Measurements from ENCODE around the gene SUPT7L.
"Not testable (repeated sequence)": the region's sequence is repeated elsewhere in the genome, so short reads cannot be mapped to it uniquely, and the experiment has no call there.

The SUPT7L gene

GRCh38 chr2:27663285-27664153 is at the start of gene SUPT7L, which contains the start of gene SLC4A1AP:
SUPT7L (minus strand) TSS chr2:27663614; CDS start chr2:27662192, 1,422 bp downstream.
SLC4A1AP (plus strand) TSS chr2:27663889; CDS start chr2:27663915, 26 bp downstream.
- peak; percentile 85 for DNase-seq

DNA sequence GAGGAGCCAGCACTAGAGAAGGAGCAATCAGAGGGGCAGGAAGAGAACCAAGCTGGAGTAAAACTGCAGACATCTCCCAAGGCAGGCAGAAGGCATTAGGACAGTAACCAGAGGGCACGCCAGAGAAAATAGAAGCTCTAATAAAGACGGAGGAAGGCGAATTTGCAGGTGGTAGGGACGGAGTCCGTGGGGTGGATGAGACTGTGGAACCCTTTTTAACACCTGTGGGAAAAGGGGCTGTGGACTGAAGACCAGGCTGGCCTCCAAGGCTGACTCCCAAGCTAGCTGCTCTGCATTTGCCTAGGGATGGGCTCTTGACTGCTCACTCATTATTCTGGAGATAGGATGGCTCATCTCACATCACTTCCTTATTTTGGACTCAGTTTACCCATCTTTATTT is 49.8 kb upstream of the SUPT7L start:
- DNase-seq: no peak

GRCh38 chr2:27712522-27712921 is 49.1 kb upstream of the SUPT7L start:
- no peak for DNase-seq

- DNase-seq: no peak
Observed at GRCh38 chr2:27711804-27712203, 48.4 kb upstream of the SUPT7L start.

DNA sequence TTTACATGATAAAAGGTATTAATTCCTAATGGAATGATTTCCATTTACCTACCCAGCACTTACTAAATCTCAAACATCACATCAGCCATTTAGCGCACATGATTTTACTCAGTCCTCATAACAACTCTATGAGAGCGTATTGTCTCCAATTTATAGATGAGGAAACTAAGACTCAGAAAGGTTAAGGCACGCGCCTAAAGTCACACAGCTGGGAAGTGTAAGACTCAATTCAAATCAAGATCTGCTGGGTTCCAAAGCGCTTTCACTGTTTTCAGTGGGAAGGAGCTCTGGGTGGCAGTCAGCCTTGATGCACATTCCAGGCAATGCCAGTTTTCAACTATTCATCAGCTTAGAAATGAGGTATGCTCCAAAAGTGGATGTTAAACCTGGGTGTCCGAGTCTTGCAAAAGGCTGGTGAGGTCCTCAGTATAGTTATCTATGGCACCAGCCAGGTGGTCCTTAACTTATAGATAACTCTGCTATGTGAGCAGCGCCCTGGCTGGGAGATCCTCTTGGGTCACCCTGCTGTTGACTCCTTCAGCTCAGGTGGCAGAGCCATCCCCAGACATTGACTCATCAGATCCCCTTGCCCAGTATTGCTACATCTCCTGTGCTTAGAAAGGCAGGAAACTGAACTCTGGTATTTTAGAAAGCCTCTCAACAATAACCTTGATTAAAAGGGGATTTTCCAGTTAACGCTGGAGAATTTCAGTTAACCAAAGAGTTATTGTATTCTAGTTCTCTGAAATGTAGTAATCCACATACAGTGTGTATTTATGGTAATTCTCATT is 47.4 kb upstream of the SUPT7L start:
- DNase-seq: no peak

DNA sequence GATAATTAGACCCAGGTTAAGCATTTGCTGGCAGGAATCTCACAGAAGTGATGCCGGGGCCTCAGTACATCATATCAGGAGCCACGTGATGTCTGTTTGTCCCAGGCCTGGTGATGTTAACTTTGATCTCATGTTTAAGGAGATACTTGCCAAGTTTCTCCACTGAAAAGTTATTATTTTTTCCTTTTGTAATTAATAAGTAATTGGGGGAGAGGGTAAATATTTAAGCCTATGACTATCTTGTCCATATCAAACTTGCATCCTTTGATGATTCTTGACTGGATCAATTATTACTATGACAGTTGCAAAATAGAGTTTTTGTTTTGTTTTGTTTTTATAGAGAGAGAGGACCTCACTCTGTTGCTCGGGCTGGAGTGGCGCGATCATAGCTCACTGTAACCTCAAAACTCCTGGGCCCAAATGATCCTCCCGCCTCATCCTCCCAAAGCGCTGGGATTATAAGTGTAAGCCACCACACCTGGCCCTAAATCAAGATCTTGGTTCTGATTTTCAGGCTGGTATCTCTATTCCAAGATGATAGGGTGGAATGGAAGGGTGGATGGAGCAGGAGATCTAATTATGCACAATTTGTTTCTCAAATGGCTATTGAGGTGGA is 46.7 kb upstream of the SUPT7L start:
- DNase-seq: no peak

- no peak for DNase-seq
Observed at GRCh38 chr2:27709326-27709725, 45.9 kb upstream of the SUPT7L start.

- no peak for DNase-seq
Observed at GRCh38 chr2:27708666-27709065, 45.3 kb upstream of the SUPT7L start.

GRCh38 chr2:27708257-27708654 is 44.8 kb upstream of the SUPT7L start:
- DNase-seq: no peak

DNA sequence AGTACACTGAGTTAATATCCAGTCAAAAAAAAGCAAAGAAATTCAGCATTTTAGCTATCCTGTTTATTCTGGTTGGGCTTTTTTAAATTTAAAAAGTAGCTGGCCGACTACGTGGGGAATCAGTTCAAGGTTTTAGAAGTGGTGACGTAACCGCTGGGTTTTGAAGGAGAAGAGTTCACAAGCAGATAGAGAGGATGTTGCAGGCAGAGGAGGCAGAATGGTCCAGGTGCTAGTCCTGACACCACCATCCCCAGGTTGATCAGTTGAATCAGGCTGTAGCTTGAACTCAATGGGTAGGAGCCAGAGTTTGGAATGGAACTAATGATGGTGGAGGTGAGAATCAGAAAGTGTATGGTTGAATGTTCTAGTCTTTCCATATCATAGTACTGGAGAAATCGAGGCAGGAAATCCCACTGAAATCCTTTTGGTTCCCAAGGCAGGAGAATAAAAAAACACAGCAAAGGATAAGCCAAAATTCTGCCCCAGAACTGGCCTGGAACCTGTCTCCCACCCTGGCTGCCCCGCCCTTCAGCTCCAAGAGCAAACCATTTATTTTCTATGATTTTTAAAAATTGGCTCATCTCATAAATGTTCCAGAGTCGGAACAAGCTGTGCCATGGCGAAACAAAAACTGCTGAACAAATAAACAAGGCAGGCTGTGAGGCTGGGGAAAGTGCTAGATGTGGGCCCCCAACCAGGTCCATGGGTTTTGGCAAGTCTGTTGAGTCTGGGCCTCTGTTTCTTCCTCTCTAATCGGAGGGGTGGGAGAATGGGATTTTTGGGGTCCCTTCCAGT is 44.2 kb upstream of the SUPT7L start:
- DNase-seq: no peak

DNA sequence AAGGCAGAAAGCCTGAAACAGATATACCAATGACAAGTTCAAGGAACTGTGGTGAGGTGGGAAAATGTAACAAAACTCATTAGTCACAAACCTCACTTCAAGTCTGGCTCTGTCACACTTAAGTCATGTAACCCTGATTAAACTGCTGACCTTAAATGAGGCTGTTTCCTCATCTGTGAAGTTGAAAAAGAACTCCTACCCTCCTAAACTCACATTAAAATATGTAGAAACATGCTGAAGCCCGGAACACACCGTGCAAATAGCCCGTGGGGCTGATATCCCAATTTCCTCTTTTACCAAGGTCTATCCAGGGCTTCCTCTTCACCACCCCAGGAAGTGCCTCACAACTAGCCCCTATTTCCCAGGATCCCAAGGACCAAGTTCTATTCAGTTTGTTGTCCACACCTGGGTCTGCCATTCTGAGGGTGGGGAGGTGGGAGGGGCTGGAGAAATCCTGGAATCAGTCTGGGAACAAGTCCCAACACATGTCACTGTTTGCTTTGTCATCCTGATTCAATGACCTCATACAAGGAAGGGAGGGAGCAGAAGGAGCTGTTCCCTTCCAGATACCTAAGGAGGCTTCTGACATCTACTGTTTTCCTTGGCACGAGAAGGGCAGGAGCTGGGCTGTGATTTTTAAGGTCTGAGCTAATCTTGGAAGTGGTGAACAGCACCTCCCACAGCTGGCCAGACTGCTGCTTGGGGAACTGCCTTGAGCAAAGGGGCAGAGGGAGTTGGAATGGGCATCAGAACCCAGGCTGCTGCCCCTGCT is 42.6 kb upstream of the SUPT7L start:
- DNase-seq: peak; percentile 82

GRCh38 chr2:27704342-27704876 is 41.0 kb upstream of the SUPT7L start:
- DNase-seq: no peak

GRCh38 chr2:27703638-27704341 is 40.4 kb upstream of the SUPT7L start:
- peak; percentile 83 for DNase-seq

- no peak for DNase-seq
Observed at GRCh38 chr2:27702302-27702701, 38.9 kb upstream of the SUPT7L start.

GRCh38 chr2:27701676-27702075 is 38.3 kb upstream of the SUPT7L start:
- peak; percentile 57 for DNase-seq

DNA sequence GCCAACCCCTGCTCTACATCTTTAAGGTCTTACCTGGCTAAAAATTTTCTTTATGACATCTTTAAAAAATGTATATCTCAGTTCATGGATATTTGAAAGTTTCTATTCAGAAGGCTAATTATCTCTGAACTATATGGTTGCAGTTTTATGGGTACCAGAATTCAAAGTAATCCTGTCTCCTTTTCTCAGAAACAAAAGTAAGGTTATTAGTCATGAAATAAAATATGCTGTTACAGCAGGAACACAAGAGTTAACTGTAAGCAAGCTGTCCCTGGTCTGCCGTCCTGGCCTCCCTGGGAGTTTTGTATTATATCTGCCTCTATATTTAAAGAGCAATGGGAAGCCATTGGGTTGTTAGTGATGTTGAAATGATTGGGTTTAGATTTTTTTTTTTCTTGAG is 34.2 kb upstream of the SUPT7L start:
- DNase-seq: no peak

DNA sequence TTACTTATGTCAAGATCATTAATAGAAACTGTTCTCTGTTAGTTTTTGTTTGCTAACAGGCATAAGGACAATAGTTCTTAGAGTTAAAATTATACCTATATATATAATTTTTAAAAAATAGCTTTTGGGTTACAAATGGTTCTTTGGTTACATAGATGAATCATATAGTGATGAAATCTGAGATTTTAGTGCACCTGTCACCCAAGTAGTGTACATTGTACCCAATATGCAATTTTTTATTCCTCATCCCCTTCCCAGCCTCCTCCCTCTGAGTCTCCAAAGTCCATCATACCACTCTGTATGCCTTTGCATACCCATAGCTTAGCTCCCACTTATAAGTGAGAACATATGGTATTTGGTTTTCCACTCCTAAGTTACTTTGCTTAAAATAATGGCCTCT is 26.6 kb upstream of the SUPT7L start:
- DNase-seq: peak; percentile 61

DNA sequence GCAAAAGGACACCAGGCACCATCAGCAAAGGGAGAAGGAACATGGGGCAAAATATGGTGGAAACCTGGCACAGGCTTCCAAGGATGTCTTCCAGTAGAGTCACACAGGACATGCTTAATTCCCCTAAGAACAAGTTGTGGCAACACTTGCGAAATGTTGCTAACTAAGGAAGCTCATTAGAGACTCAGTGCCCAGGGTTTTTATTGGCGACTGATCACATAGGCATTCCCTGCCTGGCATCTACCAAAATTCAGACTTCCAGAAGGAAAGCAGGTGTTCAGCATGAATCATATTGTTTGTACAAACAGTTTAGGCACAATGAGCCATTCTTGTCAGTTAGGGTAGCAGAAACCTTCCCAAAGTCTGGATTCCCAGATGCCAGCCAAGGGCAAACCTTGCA is 26.0 kb upstream of the SUPT7L start:
- peak; percentile 63 for DNase-seq

DNA sequence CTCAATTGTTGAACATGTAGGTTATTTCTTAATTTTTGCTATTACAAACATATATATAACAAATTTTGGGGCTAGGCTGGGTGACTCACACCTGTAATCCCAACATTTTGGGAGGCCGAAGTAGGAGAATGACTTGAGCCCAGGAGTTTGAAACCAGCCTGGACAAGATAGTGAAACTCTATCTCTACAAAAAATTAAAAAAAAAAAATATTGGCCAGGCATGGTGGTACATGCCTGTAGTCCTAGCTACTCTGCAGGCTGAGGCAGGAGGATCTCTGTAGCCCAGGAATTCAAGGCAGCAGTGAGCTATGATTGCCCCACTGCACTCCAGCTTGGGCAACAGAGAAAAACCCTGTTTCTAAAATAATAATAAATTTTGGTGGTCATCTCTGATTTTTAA is 23.8 kb upstream of the SUPT7L start:
- DNase-seq: no peak

GRCh38 chr2:27685577-27685976 is 22.2 kb upstream of the SUPT7L start:
- no peak for DNase-seq

DNA sequence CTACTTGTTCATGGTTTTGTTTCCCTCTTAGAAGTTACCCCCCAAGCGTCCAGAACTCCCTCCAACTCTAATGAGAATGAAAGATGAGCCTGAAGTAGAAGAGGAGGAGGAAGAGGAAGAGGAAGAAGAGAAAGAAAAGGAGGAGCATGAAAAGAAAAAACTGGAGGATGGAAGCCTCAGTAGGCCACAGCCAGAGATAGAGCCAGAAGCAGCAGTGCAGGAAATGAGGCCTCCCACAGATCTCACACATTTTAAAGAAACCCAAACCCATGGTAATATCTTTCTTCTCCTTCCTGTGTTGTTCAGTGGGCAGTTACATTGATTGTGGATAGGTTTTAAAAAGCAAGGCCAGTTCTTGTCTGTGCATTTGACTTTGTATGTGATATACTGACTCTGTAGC is 21.6 kb upstream of the SUPT7L start:
- DNase-seq: not testable (repeated sequence)

All from DMS53 (cell line).